Spleen (tissue), 7 donors: ENCODE results near the gene ZNF804B.

Source experiments
- POLR2A ChIP-seq, 3 donors: fragments of 450-650 bp; IDR thresholded peaks; one replicate each; pipeline ENCODE4 v1.5.1; 2017; ENCODE audit warnings: antibody characterized with exemption in 3 of 3, mild to moderate bottlenecking in 1 of 3
- TF ChIP-seq, protein P1 (sequence below), 11 experiments: fragments of 200-600 bp in 7 of 11; fragments of 450-650 bp in 4 of 11; sonication (generic) in 4 of 11; IDR thresholded peaks in 8 of 11; conservative IDR thresholded peaks in 3 of 11; 1 replicate in 7 of 11; 2 replicates in 4 of 11; pipeline versions ENCODE4 v1.4.0 to v1.8.0; 2016 to 2021; ENCODE audit warnings: antibody characterized with exemption in 11 of 11, inconsistent platforms in 4 of 11, mild to moderate bottlenecking in 1 of 11
- donor health status: DM: no; HTN: no; CAD: no; lungs with moderate emphysema.
- donor health status: DM: no; HTN: no; CAD: no.
- donor health status: DM: no; HTN: no; CAD: no.

GRCh38 chr7:88806280-88807037, 47.0 kb downstream of the ZNF804B start:
- no peak for TF ChIP-seq POLR2A (IDR thresholded peaks at IDR 0.05)
- TF ChIP-seq, protein P1, sequence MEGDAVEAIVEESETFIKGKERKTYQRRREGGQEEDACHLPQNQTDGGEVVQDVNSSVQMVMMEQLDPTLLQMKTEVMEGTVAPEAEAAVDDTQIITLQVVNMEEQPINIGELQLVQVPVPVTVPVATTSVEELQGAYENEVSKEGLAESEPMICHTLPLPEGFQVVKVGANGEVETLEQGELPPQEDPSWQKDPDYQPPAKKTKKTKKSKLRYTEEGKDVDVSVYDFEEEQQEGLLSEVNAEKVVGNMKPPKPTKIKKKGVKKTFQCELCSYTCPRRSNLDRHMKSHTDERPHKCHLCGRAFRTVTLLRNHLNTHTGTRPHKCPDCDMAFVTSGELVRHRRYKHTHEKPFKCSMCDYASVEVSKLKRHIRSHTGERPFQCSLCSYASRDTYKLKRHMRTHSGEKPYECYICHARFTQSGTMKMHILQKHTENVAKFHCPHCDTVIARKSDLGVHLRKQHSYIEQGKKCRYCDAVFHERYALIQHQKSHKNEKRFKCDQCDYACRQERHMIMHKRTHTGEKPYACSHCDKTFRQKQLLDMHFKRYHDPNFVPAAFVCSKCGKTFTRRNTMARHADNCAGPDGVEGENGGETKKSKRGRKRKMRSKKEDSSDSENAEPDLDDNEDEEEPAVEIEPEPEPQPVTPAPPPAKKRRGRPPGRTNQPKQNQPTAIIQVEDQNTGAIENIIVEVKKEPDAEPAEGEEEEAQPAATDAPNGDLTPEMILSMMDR (IDR thresholded peaks at IDR 0.05 in 8 of 11, conservative IDR thresholded peaks at IDR 0.05 in 3 of 11), result no peak
